Measurements from ENCODE around the gene MEGF6. TPM values are rescaled to one million over a fixed set of nuclear protein-coding genes. Genes with fewer than 3 reads are reported as not detected.

MEGF6 gene
- total and polyA plus RNA-seq, 9 donors = 7.7 to 26.7 (median 15.3) TPM

DNA sequence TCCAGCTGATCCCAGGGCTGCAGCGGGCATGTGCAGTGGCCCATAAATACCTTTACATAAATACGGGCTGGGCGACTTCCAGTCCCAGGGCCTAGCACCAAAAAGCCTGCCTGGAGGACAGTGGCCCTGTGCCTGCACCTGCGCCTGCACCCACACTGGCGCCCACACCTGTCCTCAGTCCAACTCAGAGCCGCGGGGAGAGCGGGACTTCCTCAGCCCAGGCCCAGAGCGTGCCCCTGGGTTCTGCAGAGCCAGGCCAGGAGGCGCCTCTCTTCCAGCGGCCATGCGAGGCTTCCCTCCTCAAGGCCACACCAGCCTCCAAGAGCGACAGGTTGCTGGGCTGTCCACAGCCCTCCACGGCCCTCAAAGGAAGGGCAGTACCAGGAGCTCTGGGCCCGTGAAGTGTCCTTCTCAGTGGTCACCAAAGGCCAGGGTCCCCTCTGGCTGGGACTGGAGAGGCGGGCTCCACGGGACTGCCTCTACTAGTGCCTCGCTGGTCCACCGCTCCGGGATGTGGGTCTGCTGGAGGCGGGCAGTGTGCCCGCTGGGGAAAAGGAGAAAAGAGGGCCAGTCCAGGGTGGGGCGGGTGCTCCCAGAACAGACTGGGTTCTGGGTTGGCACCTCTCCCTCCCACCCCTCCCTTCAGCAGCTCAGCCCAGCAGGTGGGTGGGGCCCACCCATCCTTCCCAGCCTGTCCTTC is 121.1 kb downstream of the MEGF6 start:
- DNase-seq = no peak
- no peaks in the 10 kb centered on the region for H3K27me3 ChIP-seq (ENCODE audit: control insufficient read depth, insufficient read depth, low read length)
- H3K9me3 ChIP-seq (replicated peaks; ENCODE audit: control insufficient read depth, low read depth, low read length) = peaks cover 6% of the 10 kb centered on the region
- 92% methylated on average over 19 of the region's 23 CpGs for WGBS (ENCODE audit: insufficient coverage)
- H3K4me3 ChIP-seq (ENCODE audit: low read length) = no peak overlapping the region
- H3K27ac ChIP-seq (ENCODE audit: low read length) = no peak overlapping the region
- peaks cover 35% of the 10 kb centered on the region for H3K4me1 ChIP-seq (ENCODE audit: control insufficient read depth, insufficient read depth, low read length)
- H3K36me3 ChIP-seq (ENCODE audit: control insufficient read depth, insufficient read depth, low read length) = peaks cover 6% of the 10 kb centered on the region

- DNase-seq = no peak
These were observed 122.9 kb downstream of the MEGF6 start for GRCh38 chr1:3488432-3488831.

DNA sequence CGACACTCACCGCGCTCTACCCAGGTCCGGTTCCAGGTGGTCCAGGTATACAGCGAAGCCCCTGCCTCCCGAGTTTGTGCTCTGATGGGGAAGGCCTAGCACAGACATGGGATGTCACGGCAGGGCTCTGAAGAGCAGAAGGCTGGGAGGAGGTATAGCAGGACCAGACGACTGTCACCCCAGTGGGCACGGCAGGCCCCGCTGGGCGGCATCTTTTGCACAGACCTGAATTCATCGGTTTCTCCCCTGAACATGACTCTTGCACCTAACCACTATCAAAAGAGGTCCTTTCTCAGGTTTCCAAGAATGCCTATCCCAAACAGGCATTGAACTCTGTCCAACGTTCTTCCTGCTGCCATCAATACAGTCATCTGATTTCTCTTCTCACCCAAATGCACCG is 126.3 kb downstream of the MEGF6 start:
- peaks cover 4% of the 10 kb centered on the region for H3K36me3 ChIP-seq (ENCODE audit: control insufficient read depth, insufficient read depth, low read length)
- WGBS (ENCODE audit: insufficient coverage) = 87% methylated on average over 12 of the region's 14 CpGs
- H3K4me1 ChIP-seq (ENCODE audit: control insufficient read depth, insufficient read depth, low read length) = no peaks in the 10 kb centered on the region
- H3K27ac ChIP-seq (ENCODE audit: low read length) = no peak overlapping the region
- no peak overlapping the region for H3K4me3 ChIP-seq (ENCODE audit: low read length)
- H3K9me3 ChIP-seq (replicated peaks; ENCODE audit: control insufficient read depth, low read depth, low read length) = peaks cover 6% of the 10 kb centered on the region
- DNase-seq = no peak
- no peaks in the 10 kb centered on the region for H3K27me3 ChIP-seq (ENCODE audit: control insufficient read depth, insufficient read depth, low read length)

More at GRCh38 chr1:3488432-3488831, 122.9 kb downstream of the MEGF6 start:
- H3K27me3 ChIP-seq (ENCODE audit: control insufficient read depth, insufficient read depth, low read length) = no peaks in the 10 kb centered on the region
- WGBS (ENCODE audit: insufficient coverage) = no CpG with 5 or more reads among the region's 4 CpGs
- peaks cover 21% of the 10 kb centered on the region for H3K4me1 ChIP-seq (ENCODE audit: control insufficient read depth, insufficient read depth, low read length)
- H3K27ac ChIP-seq (ENCODE audit: low read length) = no peak overlapping the region
- peaks cover 6% of the 10 kb centered on the region for H3K9me3 ChIP-seq (replicated peaks; ENCODE audit: control insufficient read depth, low read depth, low read length)
- peaks cover 6% of the 10 kb centered on the region for H3K36me3 ChIP-seq (ENCODE audit: control insufficient read depth, insufficient read depth, low read length)
- H3K4me3 ChIP-seq (ENCODE audit: low read length) = no peak overlapping the region

- Histone ChIP-seq H3K27ac (ENCODE audit: low read length) (no peak overlapping the region), H3K36me3 (ENCODE audit: control insufficient read depth, insufficient read depth, low read length) (no peaks in the 10 kb centered on the region), H3K27me3 (ENCODE audit: control insufficient read depth, insufficient read depth, low read length) (no peaks in the 10 kb centered on the region), H3K9me3 (replicated peaks; ENCODE audit: control insufficient read depth, low read depth, low read length) (peaks cover 6% of the 10 kb centered on the region), H3K4me3 (ENCODE audit: low read length) (no peak overlapping the region), H3K4me1 (ENCODE audit: control insufficient read depth, insufficient read depth, low read length) (no peaks in the 10 kb centered on the region)
- no peak for DNase-seq
- 52% methylated on average over 27 of the region's 31 CpGs for WGBS (ENCODE audit: insufficient coverage)
These were observed 127.4 kb downstream of the MEGF6 start for GRCh38 chr1:3483801-3484444.

DNA sequence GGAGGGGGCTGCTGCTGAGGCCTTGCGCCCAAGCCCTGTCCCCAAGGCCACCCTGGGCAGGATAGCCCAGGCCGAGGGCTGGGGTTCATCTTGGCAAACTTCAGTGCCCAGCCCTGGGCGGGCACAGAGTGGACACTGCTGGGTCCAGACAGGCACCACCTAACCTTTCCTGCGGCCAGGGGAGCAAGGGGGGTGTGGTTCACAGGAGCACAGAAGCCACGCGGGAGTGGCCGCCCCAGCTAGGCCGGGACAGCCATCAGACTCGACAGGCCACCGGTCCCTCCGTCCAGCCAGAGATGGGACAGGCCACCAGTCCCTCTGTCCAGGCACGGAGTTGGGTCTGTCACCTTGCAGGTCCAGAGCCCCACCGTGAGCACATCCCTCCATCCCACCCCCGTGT is 127.9 kb downstream of the MEGF6 start:
- Histone ChIP-seq H3K36me3 (ENCODE audit: control insufficient read depth, insufficient read depth, low read length) (no peaks in the 10 kb centered on the region), H3K4me1 (ENCODE audit: control insufficient read depth, insufficient read depth, low read length) (no peaks in the 10 kb centered on the region), H3K27me3 (ENCODE audit: control insufficient read depth, insufficient read depth, low read length) (no peaks in the 10 kb centered on the region), H3K9me3 (replicated peaks; ENCODE audit: control insufficient read depth, low read depth, low read length) (peaks cover 3% of the 10 kb centered on the region), H3K4me3 (ENCODE audit: low read length) (no peak overlapping the region), H3K27ac (ENCODE audit: low read length) (no peak overlapping the region)
- WGBS (ENCODE audit: insufficient coverage) = 82% methylated on average over 14 of the region's 14 CpGs
- DNase-seq = no peak

- Histone ChIP-seq H3K4me1 (ENCODE audit: control insufficient read depth, insufficient read depth, low read length) (no peaks in the 10 kb centered on the region), H3K4me3 (ENCODE audit: low read length) (no peak overlapping the region), H3K9me3 (replicated peaks; ENCODE audit: control insufficient read depth, low read depth, low read length) (no peaks in the 10 kb centered on the region), H3K27ac (ENCODE audit: low read length) (no peak overlapping the region), H3K36me3 (ENCODE audit: control insufficient read depth, insufficient read depth, low read length) (no peaks in the 10 kb centered on the region), H3K27me3 (ENCODE audit: control insufficient read depth, insufficient read depth, low read length) (no peaks in the 10 kb centered on the region)
- 41% methylated on average over 13 of the region's 18 CpGs for WGBS (ENCODE audit: insufficient coverage)
- no peak for DNase-seq
These were observed 128.9 kb downstream of the MEGF6 start for GRCh38 chr1:3482378-3482849.

DNA sequence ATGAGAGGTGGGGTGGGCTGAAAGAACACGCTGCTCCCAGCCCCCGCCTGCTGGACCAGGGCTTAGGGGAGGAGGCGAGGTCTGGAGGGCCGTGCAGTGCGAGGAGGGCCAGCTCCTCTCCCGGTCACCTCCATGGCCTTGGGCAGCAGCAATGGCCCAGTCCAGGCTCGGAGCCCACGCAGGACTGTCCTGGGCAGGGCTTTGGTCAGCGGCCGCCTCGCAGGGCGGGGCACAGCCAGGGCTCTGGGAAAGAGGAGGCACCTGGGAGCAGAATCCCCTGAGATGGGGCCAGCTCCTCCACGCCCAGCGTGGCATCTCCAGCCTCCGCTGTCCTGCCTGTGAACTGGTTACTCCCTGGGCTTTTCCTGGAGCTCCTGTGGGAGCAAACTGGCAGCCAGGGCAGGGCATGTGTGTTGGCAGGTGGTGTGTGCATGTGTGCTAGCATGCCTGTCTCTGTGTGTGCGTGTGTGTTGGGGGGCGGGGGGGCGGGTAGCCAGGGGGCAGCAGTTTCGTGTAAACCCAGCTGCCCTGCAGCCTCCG is 129.4 kb downstream of the MEGF6 start:
- no peaks in the 10 kb centered on the region for H3K4me1 ChIP-seq (ENCODE audit: control insufficient read depth, insufficient read depth, low read length)
- no peak overlapping the region for H3K4me3 ChIP-seq (ENCODE audit: low read length)
- H3K27ac ChIP-seq (ENCODE audit: low read length) = no peak overlapping the region
- H3K9me3 ChIP-seq (replicated peaks; ENCODE audit: control insufficient read depth, low read depth, low read length) = no peaks in the 10 kb centered on the region
- H3K27me3 ChIP-seq (ENCODE audit: control insufficient read depth, insufficient read depth, low read length) = no peaks in the 10 kb centered on the region
- WGBS (ENCODE audit: insufficient coverage) = 57% methylated on average over 16 of the region's 20 CpGs
- H3K36me3 ChIP-seq (ENCODE audit: control insufficient read depth, insufficient read depth, low read length) = no peaks in the 10 kb centered on the region
- DNase-seq = no peak

GRCh38 chr1:3481046-3481445 is 130.3 kb downstream of the MEGF6 start:
- no peaks in the 10 kb centered on the region for H3K36me3 ChIP-seq (ENCODE audit: control insufficient read depth, insufficient read depth, low read length)
- H3K27ac ChIP-seq (ENCODE audit: low read length) = no peak overlapping the region
- no peak overlapping the region for H3K4me3 ChIP-seq (ENCODE audit: low read length)
- H3K9me3 ChIP-seq (replicated peaks; ENCODE audit: control insufficient read depth, low read depth, low read length) = no peaks in the 10 kb centered on the region
- DNase-seq = no peak
- H3K27me3 ChIP-seq (ENCODE audit: control insufficient read depth, insufficient read depth, low read length) = no peaks in the 10 kb centered on the region
- no peaks in the 10 kb centered on the region for H3K4me1 ChIP-seq (ENCODE audit: control insufficient read depth, insufficient read depth, low read length)
- 52% methylated on average over 12 of the region's 15 CpGs for WGBS (ENCODE audit: insufficient coverage)

GRCh38 chr1:3480369-3480719 is 131.0 kb downstream of the MEGF6 start:
- no peak for DNase-seq
- WGBS (ENCODE audit: insufficient coverage) = 66% methylated on average over 17 of the region's 21 CpGs
- Histone ChIP-seq H3K4me1 (ENCODE audit: control insufficient read depth, insufficient read depth, low read length) (no peaks in the 10 kb centered on the region), H3K4me3 (ENCODE audit: low read length) (no peak overlapping the region), H3K27ac (ENCODE audit: low read length) (no peak overlapping the region), H3K9me3 (replicated peaks; ENCODE audit: control insufficient read depth, low read depth, low read length) (no peaks in the 10 kb centered on the region), H3K36me3 (ENCODE audit: control insufficient read depth, insufficient read depth, low read length) (no peaks in the 10 kb centered on the region), H3K27me3 (ENCODE audit: control insufficient read depth, insufficient read depth, low read length) (no peaks in the 10 kb centered on the region)

DNA sequence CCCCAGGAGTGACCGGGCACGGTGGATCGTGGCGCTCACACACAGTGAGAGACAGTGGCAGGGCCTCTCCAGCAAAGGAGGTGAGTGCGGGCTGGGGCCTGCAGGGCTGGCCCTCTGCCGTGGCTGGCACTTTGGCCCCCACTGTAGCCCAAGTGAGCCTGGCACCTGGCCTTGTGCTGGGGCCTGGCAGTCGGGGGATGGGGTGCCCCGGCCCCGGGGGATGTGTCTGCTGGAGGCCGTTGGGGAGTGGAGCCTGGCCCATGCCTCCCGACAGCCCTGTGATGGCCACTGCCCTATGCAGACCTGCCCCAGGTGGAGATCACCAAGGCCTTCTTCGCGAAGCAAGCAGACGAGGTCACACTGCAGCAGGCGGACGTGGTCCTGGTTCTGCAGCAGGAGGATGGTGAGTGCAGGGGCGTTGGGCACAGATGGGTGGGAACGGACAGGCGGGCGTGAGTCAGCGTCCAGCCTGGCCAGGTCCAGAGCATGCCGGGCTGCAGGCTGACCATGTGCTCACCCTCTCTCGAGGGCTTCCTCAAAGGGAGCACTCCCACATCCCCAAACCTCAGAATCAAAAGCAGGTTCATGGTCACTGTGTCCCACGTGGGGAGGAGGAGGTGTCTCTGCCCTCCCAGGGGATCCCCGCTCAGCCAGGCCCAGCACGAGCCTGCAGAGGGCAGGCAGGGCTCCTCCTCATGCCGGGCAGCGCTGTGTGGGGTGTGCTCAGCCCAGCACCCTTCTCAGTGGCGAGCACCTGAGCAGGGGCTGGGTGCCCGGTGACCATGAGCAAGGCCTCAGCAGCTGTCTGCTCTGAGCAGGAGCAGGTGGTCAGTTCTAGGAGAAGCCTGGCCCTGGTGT is 131.6 kb downstream of the MEGF6 start:
- no peaks in the 10 kb centered on the region for H3K4me1 ChIP-seq (ENCODE audit: control insufficient read depth, insufficient read depth, low read length)
- no peak overlapping the region for H3K27ac ChIP-seq (ENCODE audit: low read length)
- H3K9me3 ChIP-seq (replicated peaks; ENCODE audit: control insufficient read depth, low read depth, low read length) = no peaks in the 10 kb centered on the region
- H3K27me3 ChIP-seq (ENCODE audit: control insufficient read depth, insufficient read depth, low read length) = no peaks in the 10 kb centered on the region
- H3K4me3 ChIP-seq (ENCODE audit: low read length) = no peak overlapping the region
- WGBS (ENCODE audit: insufficient coverage) = 71% methylated on average over 22 of the region's 30 CpGs
- DNase-seq = no peak
- no peaks in the 10 kb centered on the region for H3K36me3 ChIP-seq (ENCODE audit: control insufficient read depth, insufficient read depth, low read length)
